HepG2 (cell line): ENCODE data around the gene FGF2. TPM values are rescaled to one million over a fixed set of nuclear protein-coding genes. Genes with fewer than 3 reads are reported as not detected.
A peak's percentile ranks its signal among the peaks of the same experiment; 100 is the strongest.

ENCODE experiments used
- REST ChIP-seq, 2 experiments: IDR thresholded peaks; 2 replicates each; pipeline ENCODE4 v1.6.1; 2011 to 2012; ENCODE audit warnings: low read length in 2 of 2, borderline replicate concordance in 1 of 2, low read depth in 1 of 2, mild to moderate bottlenecking in 1 of 2, moderate library complexity in 1 of 2
- SP4 ChIP-seq: sonication (generic); formaldehyde crosslinking; IDR thresholded peaks from 2 replicates; pipeline ENCODE4 v1.8.1; 2023; ENCODE audit warnings: mild to moderate bottlenecking, missing genetic modification reagents
- ZBTB40 ChIP-seq, 2 experiments: fragments of 450-650 bp in 1 of 2; sonication (generic) in 1 of 2; formaldehyde crosslinking in 1 of 2; IDR thresholded peaks; 2 replicates each; pipeline versions ENCODE4 v1.6.1 to v1.8.0; 2016 to 2022; ENCODE audit warnings: antibody characterized with exemption in 1 of 2, mild to moderate bottlenecking in 1 of 2, missing genetic modification reagents in 1 of 2
- ZNF24 ChIP-seq: fragments of 450-650 bp; IDR thresholded peaks from 2 replicates; pipeline ENCODE4 v1.6.1; 2017; ENCODE audit warnings: antibody characterized with exemption, mild to moderate bottlenecking
- ZNF451 ChIP-seq: sonication (generic); formaldehyde crosslinking; IDR thresholded peaks from 2 replicates; pipeline ENCODE4 v1.5.0; 2020; ENCODE audit warnings: mild to moderate bottlenecking, missing genetic modification reagents
- ZNF576 ChIP-seq: sonication (generic); formaldehyde crosslinking; IDR thresholded peaks from 2 replicates; pipeline ENCODE4 v1.4.0; 2020; ENCODE audit warnings: mild to moderate bottlenecking, missing genetic modification reagents
- ZNF660 ChIP-seq: sonication (generic); formaldehyde crosslinking; IDR thresholded peaks from 2 replicates; pipeline ENCODE4 v1.5.1; 2020; ENCODE audit warnings: mild to moderate bottlenecking, low read depth, missing genetic modification reagents, borderline replicate concordance
- polyA plus RNA-seq, 8 experiments: library from polyadenylated mRNA; depleted of rRNA in 3 of 8; stranded (reverse) in 7 of 8; unstranded in 1 of 8; fragments of >200 nt; fragmentation: Illumina TruSeq in 4 of 8; extraction: Trizol in 4 of 8; gene quantifications; 2 replicates each; pipeline versions ENCODE4 v1.2.1 to v1.2.3, GENCODE V29; 2011 to 2016; ENCODE audit warnings: low read depth in 4 of 8, missing spikeins in 1 of 8, mixed read lengths in 1 of 8; ENCODE audit not compliant: insufficient read depth in 1 of 8
- total RNA-seq, 5 experiments: library from RNA; depleted of rRNA; stranded (reverse); fragments of >200 nt; fragmentation: Illumina TruSeq; extraction: Trizol; gene quantifications; 2 replicates each; pipeline ENCODE4 v1.2.3, GENCODE V29; 2016; ENCODE audit warnings: low read depth in 1 of 5
- TF ChIP-seq, protein P1 (sequence below): sonication (generic); formaldehyde crosslinking; IDR thresholded peaks from 2 replicates; pipeline ENCODE4 v1.4.0; 2020; ENCODE audit warnings: mild to moderate bottlenecking, missing genetic modification reagents, borderline replicate concordance

Gene FGF2
- total and polyA plus RNA-seq, 2 of the 13 experiments (the other 11 are each of a cell fraction or from before 2014, with no cell fraction given), result 0.01 to 0.02 TPM

- TF ChIP-seq, protein P1, sequence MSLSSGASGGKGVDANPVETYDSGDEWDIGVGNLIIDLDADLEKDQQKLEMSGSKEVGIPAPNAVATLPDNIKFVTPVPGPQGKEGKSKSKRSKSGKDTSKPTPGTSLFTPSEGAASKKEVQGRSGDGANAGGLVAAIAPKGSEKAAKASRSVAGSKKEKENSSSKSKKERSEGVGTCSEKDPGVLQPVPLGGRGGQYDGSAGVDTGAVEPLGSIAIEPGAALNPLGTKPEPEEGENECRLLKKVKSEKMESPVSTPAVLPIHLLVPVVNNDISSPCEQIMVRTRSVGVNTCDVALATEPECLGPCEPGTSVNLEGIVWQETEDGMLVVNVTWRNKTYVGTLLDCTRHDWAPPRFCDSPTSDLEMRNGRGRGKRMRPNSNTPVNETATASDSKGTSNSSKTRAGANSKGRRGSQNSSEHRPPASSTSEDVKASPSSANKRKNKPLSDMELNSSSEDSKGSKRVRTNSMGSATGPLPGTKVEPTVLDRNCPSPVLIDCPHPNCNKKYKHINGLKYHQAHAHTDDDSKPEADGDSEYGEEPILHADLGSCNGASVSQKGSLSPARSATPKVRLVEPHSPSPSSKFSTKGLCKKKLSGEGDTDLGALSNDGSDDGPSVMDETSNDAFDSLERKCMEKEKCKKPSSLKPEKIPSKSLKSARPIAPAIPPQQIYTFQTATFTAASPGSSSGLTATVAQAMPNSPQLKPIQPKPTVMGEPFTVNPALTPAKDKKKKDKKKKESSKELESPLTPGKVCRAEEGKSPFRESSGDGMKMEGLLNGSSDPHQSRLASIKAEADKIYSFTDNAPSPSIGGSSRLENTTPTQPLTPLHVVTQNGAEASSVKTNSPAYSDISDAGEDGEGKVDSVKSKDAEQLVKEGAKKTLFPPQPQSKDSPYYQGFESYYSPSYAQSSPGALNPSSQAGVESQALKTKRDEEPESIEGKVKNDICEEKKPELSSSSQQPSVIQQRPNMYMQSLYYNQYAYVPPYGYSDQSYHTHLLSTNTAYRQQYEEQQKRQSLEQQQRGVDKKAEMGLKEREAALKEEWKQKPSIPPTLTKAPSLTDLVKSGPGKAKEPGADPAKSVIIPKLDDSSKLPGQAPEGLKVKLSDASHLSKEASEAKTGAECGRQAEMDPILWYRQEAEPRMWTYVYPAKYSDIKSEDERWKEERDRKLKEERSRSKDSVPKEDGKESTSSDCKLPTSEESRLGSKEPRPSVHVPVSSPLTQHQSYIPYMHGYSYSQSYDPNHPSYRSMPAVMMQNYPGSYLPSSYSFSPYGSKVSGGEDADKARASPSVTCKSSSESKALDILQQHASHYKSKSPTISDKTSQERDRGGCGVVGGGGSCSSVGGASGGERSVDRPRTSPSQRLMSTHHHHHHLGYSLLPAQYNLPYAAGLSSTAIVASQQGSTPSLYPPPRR (CRISPR knock-in tag), result no peak
- no peak for TF ChIP-seq ZNF451 (CRISPR knock-in tag)
- TF ChIP-seq ZNF576 (CRISPR knock-in tag), result no peak
- TF ChIP-seq ZNF24, result no peak
- TF ChIP-seq SP4 (CRISPR knock-in tag), result no peak
- peak in 1 of 2 experiments; percentile 4; a peak in 1 of 4 replicates for TF ChIP-seq REST (IDR thresholded peaks at IDR 0.05; ENCODE audit: borderline replicate concordance in 1 of 2, low read depth in 1 of 2, low read length in 2 of 2)
- no peak for TF ChIP-seq ZBTB40 (IDR thresholded peaks at IDR 0.05)
- TF ChIP-seq ZBTB40 (CRISPR knock-in tag; IDR thresholded peaks at IDR 0.05), result peak; percentile 71
- no peak for TF ChIP-seq ZNF660 (CRISPR knock-in tag)
Measured at GRCh38 chr4:122921971-122922876, 95.6 kb downstream of the FGF2 start, which contains the start of gene NUDT6 (continued).
